Activated T-helper 1 cell treated with anti-CD3 and anti-CD28 coated beads, Interleukin-2, amount 50 U/mL, for 16 hours (primary cell): ENCODE results near the gene LILRA5.
"Not testable (repeated sequence)": the region's sequence is repeated elsewhere in the genome, so short reads cannot be mapped to it uniquely, and the experiment has no call there.

Experiments used
- DNase-seq, 2 donors: peaks; one replicate each; pipeline ENCODE4 v3.0.0-alpha.2; 2020; ENCODE audit warnings: low read depth in 1 of 2, low spot score in 1 of 2

The LILRA5 gene

GRCh38 chr19:54335164-54335563 lies 22.2 kb upstream of the LILRA5 start:
- DNase-seq = no peak

- DNase-seq = no peak
These were observed 20.8 kb upstream of the LILRA5 start for GRCh38 chr19:54333586-54334298.

GRCh38 chr19:54332149-54332548 lies 19.2 kb upstream of the LILRA5 start:
- DNase-seq = no peak

- DNase-seq = no peak
These were observed 18.7 kb upstream of the LILRA5 start for GRCh38 chr19:54331626-54332025.

- no peak for DNase-seq
These were observed 16.7 kb upstream of the LILRA5 start for GRCh38 chr19:54329476-54330165.

GRCh38 chr19:54328781-54329180 lies 15.8 kb upstream of the LILRA5 start:
- not testable (repeated sequence) for DNase-seq

GRCh38 chr19:54325631-54326030 lies 12.7 kb upstream of the LILRA5 start:
- no peak for DNase-seq

- DNase-seq = peak in 1 of 2 donors; percentile 17
These were observed 12.2 kb upstream of the LILRA5 start for GRCh38 chr19:54325194-54325621.

GRCh38 chr19:54324071-54324470 lies 11.1 kb upstream of the LILRA5 start:
- no peak for DNase-seq

GRCh38 chr19:54322934-54323333 lies 10.0 kb upstream of the LILRA5 start:
- not testable (repeated sequence) for DNase-seq

GRCh38 chr19:54322295-54322694 lies 9.3 kb upstream of the LILRA5 start:
- DNase-seq = not testable (repeated sequence)

- DNase-seq = no peak
These were observed 7.1 kb upstream of the LILRA5 start for GRCh38 chr19:54319892-54320670.

GRCh38 chr19:54319049-54319448 lies 6.1 kb upstream of the LILRA5 start:
- DNase-seq = no peak

GRCh38 chr19:54317965-54318240 lies 4.9 kb upstream of the LILRA5 start:
- no peak for DNase-seq

- DNase-seq = no peak
These were observed 4.4 kb upstream of the LILRA5 start for GRCh38 chr19:54317108-54317964.

- DNase-seq = no peak
These were observed 3.8 kb upstream of the LILRA5 start for GRCh38 chr19:54316746-54317107.

- no peak for DNase-seq
These were observed 3.0 kb upstream of the LILRA5 start for GRCh38 chr19:54315956-54316355.

GRCh38 chr19:54312011-54312410 lies 955 bp downstream of the LILRA5 start:
- no peak for DNase-seq

- no peak for DNase-seq
These were observed 1.5 kb downstream of the LILRA5 start for GRCh38 chr19:54311486-54311885.

GRCh38 chr19:54310543-54310942 lies 2.4 kb downstream of the LILRA5 start:
- no peak for DNase-seq

- DNase-seq = no peak
These were observed 3.2 kb downstream of the LILRA5 start for GRCh38 chr19:54309811-54310210.
